Smooth muscle cell (in vitro differentiated cells): Measurements from ENCODE around the gene TGFB2. TPM values are rescaled to one million over a fixed set of nuclear protein-coding genes. Genes with fewer than 3 reads are reported as not detected.
A peak's percentile ranks its signal among the peaks of the same experiment; 100 is the strongest.

ENCODE experiments used
- DNase-seq: peaks from one replicate; lab custom pipeline; 2025; ENCODE audit not compliant: unreplicated experiment; lab: John Stamatoyannopoulos, UW
- H2AFZ ChIP-seq: fragments of 200-600 bp; sonication (generic); 2 replicates; pipeline ENCODE4 v1.6.0; 2016; ENCODE audit warnings: antibody characterized with exemption, low read depth, mild to moderate bottlenecking
- H3F3A ChIP-seq: fragments of 200-600 bp; sonication (generic); 2 replicates; pipeline ENCODE4 v1.6.0; 2017; ENCODE audit warnings: antibody characterized with exemption, low read depth
- H3K27ac ChIP-seq: fragments of 200-600 bp; sonication (generic); 2 replicates; pipeline ENCODE4 v1.5.1; 2016; ENCODE audit warnings: low read depth, mild to moderate bottlenecking
- H3K27me3 ChIP-seq: fragments of 200-600 bp; sonication (generic); 2 replicates; pipeline ENCODE4 v1.6.1; 2016; ENCODE audit warnings: low read depth, mild to moderate bottlenecking
- H3K36me3 ChIP-seq: fragments of 200-600 bp; sonication (generic); 2 replicates; pipeline ENCODE4 v1.5.1; 2016; ENCODE audit warnings: low read depth
- H3K4me1 ChIP-seq: fragments of 200-600 bp; sonication (generic); 2 replicates; pipeline ENCODE4 v1.5.1; 2016; ENCODE audit warnings: low read depth
- H3K4me2 ChIP-seq: fragments of 200-600 bp; sonication (generic); 2 replicates; pipeline ENCODE4 v1.6.0; 2016; ENCODE audit warnings: mild to moderate bottlenecking
- H3K4me3 ChIP-seq: fragments of 200-600 bp; sonication (generic); 2 replicates; pipeline ENCODE4 v1.5.1; 2016; ENCODE audit warnings: mild to moderate bottlenecking
- H3K79me2 ChIP-seq: fragments of 200-600 bp; sonication (generic); 2 replicates; pipeline ENCODE4 v1.6.0; 2016; ENCODE audit warnings: low read depth, mild to moderate bottlenecking
- H3K9ac ChIP-seq: fragments of 200-600 bp; sonication (generic); 2 replicates; pipeline ENCODE4 v1.6.0; 2016; ENCODE audit warnings: low read depth
- H3K9me3 ChIP-seq: fragments of 200-600 bp; sonication (generic); replicated peaks from 2 replicates; pipeline ENCODE4 v1.5.1; 2016; ENCODE audit warnings: low read depth
- H4K20me1 ChIP-seq: fragments of 200-600 bp; sonication (generic); 2 replicates; pipeline ENCODE4 v1.6.0; 2016; ENCODE audit warnings: low read depth
- CTCF ChIP-seq: fragments of 200-600 bp; sonication (generic); IDR thresholded peaks from 2 replicates; pipeline ENCODE4 v1.5.1; 2017; ENCODE audit warnings: borderline replicate concordance, mild to moderate bottlenecking, antibody characterized with exemption; ENCODE audit not compliant: insufficient read depth, poor library complexity, severe bottlenecking
- WGBS: methylation state at CpG from one replicate; pipeline ENCODE4 v1.1.7; 2016; ENCODE audit warnings: low lambda C conversion rate; 5-methylcytosine and 5-hydroxymethylcytosine counted together
- polyA plus RNA-seq: library from polyadenylated mRNA; unstranded; fragments of >200 nt; fragmentation: Nextera tagmentation; extraction: Ambion mirVana; gene quantifications from 2 replicates; pipeline ENCODE4 v1.2.1, GENCODE V29; 2016
- total RNA-seq: library from RNA; depleted of rRNA; stranded (reverse); fragments of >200 nt; gene quantifications from 2 replicates; pipeline ENCODE4 v1.2.3, GENCODE V29; 2014

Gene TGFB2
- total and polyA plus RNA-seq, 2 experiments from 2014 or later: 29.1 to 63.3 TPM

GRCh38 chr1:218364028-218364710 is 19.0 kb downstream of the TGFB2 start:
- no peak for DNase-seq
- H3K27ac ChIP-seq: peak overlapping the region; percentile 70
- no peaks in the 10 kb centered on the region for H4K20me1 ChIP-seq
- H3K9me3 ChIP-seq: no peaks in the 10 kb centered on the region
- 70% methylated on average over 8 of the region's 8 CpGs for WGBS
- H2AFZ ChIP-seq: no peak overlapping the region
- H3K4me1 ChIP-seq: peaks cover 21% of the 10 kb centered on the region
- no peaks in the 10 kb centered on the region for H3K36me3 ChIP-seq
- H3K4me2 ChIP-seq: peak overlapping the region; percentile 56
- peaks cover 16% of the 10 kb centered on the region for H3F3A ChIP-seq
- TF ChIP-seq CTCF: no peak
- H3K9ac ChIP-seq: no peak overlapping the region
- H3K4me3 ChIP-seq: no peak overlapping the region
- H3K27me3 ChIP-seq: no peaks in the 10 kb centered on the region
- H3K79me2 ChIP-seq: peaks cover 49% of the 10 kb centered on the region

GRCh38 chr1:218365226-218365999 is 20.3 kb downstream of the TGFB2 start:
- WGBS: 81% methylated on average over 15 of the region's 15 CpGs
- DNase-seq: no peak
- peaks cover 37% of the 10 kb centered on the region for H3K79me2 ChIP-seq

GRCh38 chr1:218366322-218367052 is 21.4 kb downstream of the TGFB2 start:
- no peaks in the 10 kb centered on the region for H3K9me3 ChIP-seq
- TF ChIP-seq CTCF: no peak
- WGBS: 96% methylated on average over 5 of the region's 5 CpGs
- H3K27me3 ChIP-seq: no peaks in the 10 kb centered on the region
- H3K9ac ChIP-seq: no peak overlapping the region
- H2AFZ ChIP-seq: no peak overlapping the region
- no peak overlapping the region for H3K4me2 ChIP-seq
- peaks cover 38% of the 10 kb centered on the region for H3K79me2 ChIP-seq
- H3K27ac ChIP-seq: no peak overlapping the region
- no peak for DNase-seq
- H3K4me3 ChIP-seq: no peak overlapping the region
- peaks cover 25% of the 10 kb centered on the region for H3F3A ChIP-seq
- H4K20me1 ChIP-seq: no peaks in the 10 kb centered on the region
- H3K36me3 ChIP-seq: no peaks in the 10 kb centered on the region
- peaks cover 19% of the 10 kb centered on the region for H3K4me1 ChIP-seq

More at GRCh38 chr1:218365226-218365999, 20.3 kb downstream of the TGFB2 start:
- no peak for TF ChIP-seq CTCF
- Histone ChIP-seq H3K27me3 (no peaks in the 10 kb centered on the region), H3K9ac (peak overlapping the region; percentile 25), H3K27ac (peak overlapping the region; percentile 70), H3K4me1 (peaks cover 21% of the 10 kb centered on the region), H4K20me1 (no peaks in the 10 kb centered on the region), H2AFZ (no peak overlapping the region), H3K9me3 (no peaks in the 10 kb centered on the region), H3F3A (peaks cover 26% of the 10 kb centered on the region), H3K36me3 (no peaks in the 10 kb centered on the region), H3K4me2 (peak overlapping the region; percentile 56), H3K4me3 (no peak overlapping the region)
